Fibroblast of mammary gland (primary cell): ENCODE data around the gene MAP4K3.

Experiments
- DNase-seq: peaks from one replicate; pipeline ENCODE4 v3.0.0-alpha.2; 2010; ENCODE audit warnings: low read depth
- H3K4me3 ChIP-seq: 2 replicates; pipeline ENCODE4 v1.5.1; 2011; ENCODE audit warnings: low read depth, mild to moderate bottlenecking, low read length, moderate library complexity; ENCODE audit not compliant: control insufficient read depth
- CTCF ChIP-seq: conservative IDR thresholded peaks from 2 replicates; pipeline ENCODE4 v1.5.1; 2011; ENCODE audit warnings: low read depth, low read length, inconsistent platforms; ENCODE audit not compliant: control insufficient read depth, insufficient read depth

MAP4K3 gene

GRCh38 chr2:39435234-39435633, 1.9 kb downstream of the MAP4K3 start:
- TF ChIP-seq CTCF: no peak
- no peak for DNase-seq
- peak overlapping the region; percentile 92 for H3K4me3 ChIP-seq

- no peak overlapping the region for H3K4me3 ChIP-seq
- DNase-seq: no peak
- no peak for TF ChIP-seq CTCF
Observed at GRCh38 chr2:39434233-39434897, 2.7 kb downstream of the MAP4K3 start.

- DNase-seq: peak; percentile 84
- TF ChIP-seq CTCF: no peak
- H3K4me3 ChIP-seq: no peak overlapping the region
Observed at GRCh38 chr2:39433586-39434195, 3.4 kb downstream of the MAP4K3 start.

GRCh38 chr2:39432701-39433100, 4.4 kb downstream of the MAP4K3 start:
- no peak for DNase-seq
- TF ChIP-seq CTCF: no peak
- no peak overlapping the region for H3K4me3 ChIP-seq

GRCh38 chr2:39431592-39432316, 5.3 kb downstream of the MAP4K3 start:
- no peak for TF ChIP-seq CTCF
- H3K4me3 ChIP-seq: no peak overlapping the region
- DNase-seq: peak; percentile 55

- H3K4me3 ChIP-seq: no peak overlapping the region
- DNase-seq: no peak
- no peak for TF ChIP-seq CTCF
Observed at GRCh38 chr2:39429746-39430145, 7.3 kb downstream of the MAP4K3 start.
